ENCODE results near the gene POU6F2.

DNA sequence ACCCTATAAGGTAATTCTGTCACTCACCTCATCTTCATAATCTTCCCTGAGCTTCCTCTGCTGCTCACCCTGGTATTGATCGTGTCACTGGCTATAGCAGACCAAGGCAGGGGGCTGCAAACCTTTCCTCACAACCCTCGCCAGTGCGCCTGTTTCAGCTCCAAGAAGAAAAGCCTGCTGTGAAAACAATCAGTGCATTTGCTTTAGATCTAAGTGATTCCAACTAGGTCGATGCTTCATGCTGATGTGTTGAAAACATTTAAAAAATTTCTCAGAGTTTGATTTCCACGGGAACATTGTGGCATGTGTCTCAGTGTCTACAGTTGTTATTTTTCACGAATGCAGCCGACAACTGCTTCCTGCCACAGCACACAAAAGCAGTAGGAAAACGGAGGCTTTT is 27.3 kb downstream of the POU6F2 start:
- TF ChIP-seq CTCF (IDR thresholded peaks at IDR 0.05) (no peak), POLR2A (IDR thresholded peaks at IDR 0.05) (no peak)
